Breast epithelium (tissue), 3 donors: ENCODE measurements around the gene GUCY2D.

Source experiments
- CTCF ChIP-seq, 3 donors: fragments of 450-650 bp; IDR thresholded peaks; one replicate each; pipeline ENCODE4 v1.5.1; 2016 to 2017; ENCODE audit warnings: antibody characterized with exemption in 3 of 3, mild to moderate bottlenecking in 3 of 3, moderate library complexity in 3 of 3
- POLR2A ChIP-seq: fragments of 450-650 bp; IDR thresholded peaks from one replicate; pipeline ENCODE4 v1.6.1; 2016; ENCODE audit warnings: antibody characterized with exemption, mild to moderate bottlenecking, moderate library complexity
- POLR2AphosphoS5 ChIP-seq, 3 donors: sonication (generic); formaldehyde crosslinking; IDR thresholded peaks; one replicate each; pipeline ENCODE4 v1.6.1; 2017; ENCODE audit warnings: antibody characterized with exemption in 3 of 3

- TF ChIP-seq CTCF (IDR thresholded peaks at IDR 0.05), result no peak
- no peak for TF ChIP-seq POLR2A
- TF ChIP-seq POLR2AphosphoS5 (IDR thresholded peaks at IDR 0.05), result no peak
These were observed 46.3 kb downstream of the GUCY2D start for GRCh38 chr17:8048736-8049135.
